GM18505 (cell line): ENCODE measurements around the gene RSPO4.

Experiments
- ATAC-seq: cut with Tn5 transposase; IDR thresholded peaks from one replicate; pipeline ENCODE4 v1.9.1; 2021; ENCODE audit not compliant: unreplicated experiment
- POLR2A ChIP-seq: IDR thresholded peaks from 4 replicates; pipeline ENCODE4 v1.6.1; 2011; ENCODE audit warnings: borderline replicate concordance; ENCODE audit not compliant: insufficient read depth, insufficient read length; ENCODE audit errors: extremely low read depth

The RSPO4 gene

GRCh38 chr20:910132-910869 lies 91.8 kb downstream of the RSPO4 start:
- no peak for TF ChIP-seq POLR2A
- ATAC-seq, result no peak

GRCh38 chr20:909641-910040 lies 92.5 kb downstream of the RSPO4 start:
- no peak for TF ChIP-seq POLR2A
- ATAC-seq, result no peak
